PC-9 (cell line): Measurements from ENCODE around the gene SMPDL3B. TPM values are rescaled to one million over a fixed set of nuclear protein-coding genes. Genes with fewer than 3 reads are reported as not detected.

ENCODE experiments used
- total RNA-seq: library from RNA; stranded (reverse); gene quantifications from 2 replicates; pipeline ENCODE4 v1.2.3, GENCODE V29; 2021

Gene SMPDL3B
- total RNA-seq, 1 experiment from 2014 or later, result 26.5 TPM

Other genes starting within 250 kb of the SMPDL3B start
- gene FAM76A, start 209.0 kb upstream of the SMPDL3B start, total RNA-seq, result 9.4 and 9.9 TPM in 2 replicates
- 19.2 and 23.7 TPM in 2 replicates for gene STX12, start 161.8 kb upstream of the SMPDL3B start, total RNA-seq
- gene PPP1R8, start 104.2 kb upstream of the SMPDL3B start, total RNA-seq, result 29.2 and 38.4 TPM in 2 replicates
- gene THEMIS2, start 62.5 kb upstream of the SMPDL3B start, total RNA-seq, result 3.1 and 10.7 TPM in 2 replicates
- 21.1 and 29.1 TPM in 2 replicates for gene RPA2, start 20.4 kb upstream of the SMPDL3B start, total RNA-seq
- gene XKR8, start 25.0 kb downstream of the SMPDL3B start, total RNA-seq, result 4.9 and 5.7 TPM in 2 replicates
- gene EYA3, start 153.6 kb downstream of the SMPDL3B start, total RNA-seq, result 9.6 and 19.0 TPM in 2 replicates
- 7.6 and 12.2 TPM in 2 replicates for gene PTAFR, start 241.7 kb downstream of the SMPDL3B start, total RNA-seq